SKM-1 treated with dmso at 0.1 percent for 144 hours (cell line): ENCODE results near the gene AKR1B15.
A peak's percentile ranks its signal among the peaks of the same experiment; 100 is the strongest.
"Not testable (repeated sequence)": the region's sequence is repeated elsewhere in the genome, so short reads cannot be mapped to it uniquely, and the experiment has no call there.

ENCODE experiments used
- DNase-seq: peaks from one replicate; lab custom pipeline; 2025; ENCODE audit not compliant: unreplicated experiment; lab: John Stamatoyannopoulos, UW

The AKR1B15 gene

DNA sequence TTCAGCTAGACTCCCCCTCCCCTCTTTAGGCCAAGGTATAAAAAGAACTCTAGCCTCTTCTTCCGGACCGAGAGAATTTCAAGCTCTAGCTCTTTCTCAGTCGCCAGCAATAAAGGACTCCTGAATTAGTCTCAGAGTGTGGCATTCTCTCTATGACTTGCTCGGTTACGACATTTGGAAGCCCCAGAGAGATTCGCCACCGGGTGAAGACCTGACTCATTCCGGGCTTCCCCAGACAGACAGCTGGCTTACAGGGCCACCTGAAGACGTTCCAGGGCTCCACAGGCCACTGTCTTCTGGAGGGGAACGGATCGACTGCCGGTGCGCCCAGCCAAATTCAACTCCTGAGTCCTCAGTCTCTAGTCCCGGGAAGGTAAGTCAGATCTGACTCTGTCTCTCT, at the start of gene AKR1B15:
TSS of gene AKR1B15 (plus strand) at position 234 of the 400 bp plus-strand sequence. CDS start 15,510 bp downstream, outside the sequence.
- no peak for DNase-seq

DNA sequence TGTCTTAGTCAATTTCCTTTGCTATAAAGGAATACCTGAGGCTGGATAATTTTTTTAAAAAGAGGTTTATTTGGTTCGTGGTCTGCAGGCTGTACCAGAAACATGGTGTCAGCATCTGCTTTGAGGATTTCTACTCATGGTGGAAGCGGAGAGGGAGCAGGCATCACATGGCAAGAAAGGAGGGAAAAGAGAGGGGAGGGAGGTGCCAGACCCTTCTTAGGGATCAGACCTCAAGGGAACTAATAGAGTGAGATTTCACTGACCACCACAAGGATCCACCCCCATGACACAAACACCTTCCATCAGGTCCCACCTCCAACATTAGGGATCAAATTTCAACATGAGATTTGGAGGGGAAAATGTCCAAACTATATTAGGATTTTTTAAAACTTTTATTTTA, 48.5 kb upstream of the AKR1B15 start:
- DNase-seq = no peak

DNA sequence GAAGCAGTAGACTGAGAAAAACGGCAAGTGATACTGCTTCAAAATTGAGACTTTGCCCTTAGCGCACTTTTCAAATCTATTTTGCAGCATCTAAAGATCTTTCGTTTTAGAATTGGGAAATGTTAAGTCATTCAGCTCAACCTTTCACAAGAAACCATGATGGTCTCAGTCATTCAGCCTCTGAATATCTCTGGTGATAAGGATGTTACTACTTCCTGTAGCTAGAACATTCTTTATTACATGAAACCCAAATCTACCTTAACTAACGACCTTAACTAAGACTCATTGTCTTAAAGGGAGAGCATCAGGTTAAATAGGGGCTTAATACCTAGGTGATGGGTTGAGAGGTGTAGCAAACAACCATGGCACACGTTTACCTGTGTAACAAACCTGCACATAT, 47.9 kb upstream of the AKR1B15 start:
- DNase-seq = no peak

DNA sequence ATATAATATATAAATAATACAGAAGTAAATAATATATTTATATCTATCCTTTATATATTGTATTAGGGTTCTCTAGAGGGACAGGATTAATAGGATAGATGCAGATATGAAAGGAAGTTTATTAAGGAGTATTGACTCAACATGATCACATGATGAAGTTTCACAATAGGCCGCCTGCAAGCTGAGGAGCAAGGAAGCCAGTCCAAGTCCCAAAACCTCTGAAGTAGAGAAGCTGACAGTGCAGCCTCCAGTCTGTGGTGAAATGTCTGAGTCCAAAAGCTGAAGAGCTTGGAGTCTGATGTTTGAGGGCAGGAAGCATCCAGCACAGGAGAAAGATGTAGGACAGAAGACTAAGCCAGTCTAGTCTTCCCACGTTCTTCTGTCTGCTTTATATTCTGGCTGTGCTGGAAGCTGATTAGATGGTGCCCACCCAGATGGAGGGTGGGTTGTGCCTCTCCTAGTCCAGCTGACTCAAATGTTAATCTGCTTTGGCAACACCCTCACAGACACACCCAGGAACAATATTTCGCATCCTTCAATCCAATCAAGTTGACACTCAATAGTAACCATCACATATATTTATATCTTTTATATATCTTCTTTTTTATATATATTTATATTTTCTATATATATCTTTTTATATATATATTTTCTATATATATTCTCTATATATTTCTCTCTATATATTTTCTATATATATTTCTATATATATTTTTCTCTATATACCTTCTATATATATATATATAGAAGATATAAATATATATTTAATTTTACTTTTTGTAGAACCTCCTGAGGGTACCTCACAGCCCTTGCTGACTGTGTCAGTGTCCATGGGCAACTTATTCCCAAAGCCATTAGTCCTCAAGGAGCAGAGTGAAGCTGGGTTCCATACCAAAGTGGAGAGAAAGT, 46.2 kb upstream of the AKR1B15 start:
- DNase-seq = peak; percentile 33

DNA sequence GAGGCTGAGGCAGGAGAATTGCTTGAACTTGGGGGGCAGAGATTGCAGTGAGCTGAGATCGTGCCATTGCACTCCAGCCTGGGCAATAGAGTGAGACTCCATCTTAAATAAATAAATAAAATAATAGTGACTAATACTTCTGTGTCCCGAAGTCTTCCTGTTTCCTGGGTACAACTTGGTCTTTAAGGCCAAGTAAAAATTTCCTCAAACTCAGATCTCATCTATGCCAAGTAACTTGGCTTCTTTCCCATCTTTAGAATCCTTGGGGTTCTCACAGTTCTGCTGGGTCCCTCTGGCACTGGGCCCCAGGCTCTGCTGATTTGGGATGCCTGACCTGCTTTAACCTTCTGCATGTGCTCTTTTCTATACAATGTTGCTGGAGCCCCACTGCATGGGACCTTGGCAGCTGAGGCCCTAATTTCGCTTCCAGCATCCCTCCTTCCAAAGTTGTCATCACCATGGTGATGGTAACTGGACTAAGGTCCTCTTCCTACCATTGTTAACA, 44.2 kb upstream of the AKR1B15 start:
- DNase-seq = no peak

DNA sequence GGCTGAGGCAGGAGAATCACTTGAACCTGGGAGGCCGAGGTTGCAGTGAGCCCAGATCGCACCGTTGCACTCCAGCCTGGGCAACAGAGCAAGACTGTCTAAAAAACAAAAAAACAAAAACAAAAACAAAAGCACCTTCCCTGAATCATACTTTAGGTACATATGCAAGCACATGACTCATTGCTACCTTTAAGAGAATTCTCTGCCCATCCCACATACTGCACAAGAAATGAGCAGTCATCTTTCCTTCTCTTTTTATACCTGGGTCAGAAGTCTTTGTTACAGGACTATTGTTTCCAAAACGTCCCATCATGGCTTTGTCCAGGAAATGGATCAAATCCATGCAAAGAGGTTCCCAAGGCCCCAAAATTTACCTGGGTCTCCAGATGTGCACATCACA, 43.1 kb upstream of the AKR1B15 start:
- DNase-seq = no peak

DNA sequence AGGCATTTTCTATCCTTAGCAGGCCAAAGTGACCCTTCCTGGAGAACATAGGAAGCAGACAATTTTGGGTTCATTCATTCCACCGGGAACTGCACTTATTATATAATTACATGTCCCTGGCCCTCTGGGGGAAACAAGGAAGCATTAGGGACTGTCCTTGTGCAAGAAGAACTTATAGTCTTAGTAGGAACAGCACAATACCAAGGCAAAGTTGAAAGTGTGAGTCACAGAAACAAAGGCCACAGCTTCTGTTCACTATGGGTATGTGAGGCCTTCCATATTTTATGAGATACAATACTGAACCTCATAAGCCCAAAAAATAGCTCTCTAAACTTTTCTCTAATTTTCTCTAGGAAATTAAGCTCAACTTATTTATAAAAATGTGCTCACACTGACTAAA, 39.9 kb upstream of the AKR1B15 start:
- no peak for DNase-seq

DNA sequence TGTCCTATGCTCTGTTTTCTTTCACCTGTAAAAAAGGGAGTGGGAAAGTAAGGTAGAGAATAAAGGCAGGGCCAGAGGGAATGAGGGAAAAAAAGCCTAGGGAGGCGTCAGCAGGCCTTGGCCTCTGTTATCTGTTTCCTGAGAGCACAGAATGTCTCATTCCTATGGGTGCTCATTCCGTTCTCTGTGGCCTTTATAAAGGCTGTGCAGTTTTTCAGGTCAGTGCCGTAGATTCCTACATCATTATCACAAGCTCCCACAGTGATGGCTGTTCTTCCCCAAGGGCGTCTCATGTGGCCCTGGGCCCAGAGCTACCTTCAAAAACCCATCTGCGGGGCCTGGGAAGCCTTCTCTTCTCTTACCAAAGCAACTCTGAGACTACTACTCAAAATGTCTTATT, 38.3 kb upstream of the AKR1B15 start:
- no peak for DNase-seq

DNA sequence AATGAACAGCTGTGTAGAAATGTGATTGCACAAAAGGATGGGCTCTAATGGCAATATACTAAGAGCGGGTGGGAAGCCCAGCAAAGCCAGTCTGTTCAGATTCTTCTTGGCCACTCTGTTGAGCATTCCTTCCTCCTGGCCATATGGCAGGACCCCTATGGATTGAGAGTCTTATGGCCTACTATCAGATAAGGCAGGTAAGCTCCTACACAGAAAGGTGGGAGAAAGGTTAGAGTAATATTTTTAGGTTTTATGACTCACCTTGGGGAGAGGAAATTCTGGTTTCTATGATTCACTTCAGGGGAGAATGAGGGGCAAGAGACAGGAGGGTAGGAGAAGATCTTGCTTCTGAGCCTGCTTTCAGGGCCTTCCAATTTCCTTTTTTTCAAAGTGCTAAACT, 36.6 kb upstream of the AKR1B15 start:
- no peak for DNase-seq

DNA sequence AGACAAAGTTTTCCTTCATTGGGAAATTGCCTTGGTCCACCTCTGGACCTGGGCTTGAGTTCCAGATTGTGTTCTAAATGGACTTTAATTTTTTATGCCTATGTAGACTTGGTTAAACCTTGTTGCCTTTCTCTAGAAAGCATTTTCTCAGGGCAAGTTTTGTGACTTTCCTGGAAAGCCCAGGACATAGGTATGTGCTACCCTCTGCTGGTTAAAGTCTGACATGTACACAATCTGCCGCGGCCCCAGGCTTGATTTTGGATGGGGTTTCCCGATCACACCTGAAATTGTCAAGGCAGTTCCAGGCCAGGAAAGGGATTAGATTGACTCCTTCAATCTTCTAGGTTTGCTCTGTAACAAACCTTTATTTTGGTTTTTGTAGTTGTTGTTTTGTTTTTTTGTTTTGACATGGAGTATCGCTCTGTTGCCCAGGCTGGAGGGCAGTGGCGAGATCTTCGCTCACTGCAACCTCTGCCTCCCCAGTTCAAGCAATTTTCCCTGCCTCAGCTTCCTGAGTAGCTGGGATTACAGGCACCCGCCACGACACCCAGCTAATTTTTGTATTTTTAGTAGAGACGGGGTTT, 35.6 kb upstream of the AKR1B15 start:
- DNase-seq = peak; percentile 15

DNA sequence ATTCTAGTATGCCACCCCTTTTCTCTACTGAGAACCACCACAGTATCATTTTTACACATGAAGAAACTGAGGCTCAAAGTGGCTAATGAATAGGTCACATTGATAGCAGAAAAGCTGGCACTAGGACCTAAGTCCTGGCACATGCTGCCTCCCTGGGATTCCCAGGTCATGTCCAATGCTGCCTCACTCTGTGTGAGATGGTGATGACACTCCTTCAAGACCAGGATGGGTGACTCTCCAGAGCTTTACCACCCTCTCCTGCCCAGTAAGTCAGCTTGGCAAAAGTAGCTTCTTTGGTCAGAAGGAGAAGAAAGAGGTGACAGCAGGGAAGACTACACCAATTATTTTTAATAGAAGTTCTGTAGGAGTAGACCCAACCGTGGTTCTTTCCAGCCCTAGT, 34.8 kb upstream of the AKR1B15 start:
- no peak for DNase-seq

DNA sequence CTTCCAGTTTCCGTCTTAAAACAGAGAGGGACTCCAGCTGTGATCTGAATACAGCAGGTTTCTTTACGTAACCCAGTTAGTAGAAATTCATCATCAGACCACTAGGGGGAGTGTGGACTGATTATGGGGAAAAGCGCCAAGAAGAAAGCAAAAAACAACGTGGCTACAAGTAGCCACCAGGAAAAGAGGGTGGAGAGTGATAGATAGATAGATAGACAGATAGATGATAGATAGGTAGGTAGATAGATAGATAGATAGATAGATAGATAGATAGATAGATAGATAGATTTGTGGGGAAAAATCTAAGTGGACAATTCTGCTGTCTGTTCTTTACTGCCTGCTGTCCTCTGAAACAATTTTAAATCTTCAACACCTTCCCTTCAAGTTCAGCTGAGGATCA, 34.2 kb upstream of the AKR1B15 start:
- DNase-seq = peak; percentile 52

DNA sequence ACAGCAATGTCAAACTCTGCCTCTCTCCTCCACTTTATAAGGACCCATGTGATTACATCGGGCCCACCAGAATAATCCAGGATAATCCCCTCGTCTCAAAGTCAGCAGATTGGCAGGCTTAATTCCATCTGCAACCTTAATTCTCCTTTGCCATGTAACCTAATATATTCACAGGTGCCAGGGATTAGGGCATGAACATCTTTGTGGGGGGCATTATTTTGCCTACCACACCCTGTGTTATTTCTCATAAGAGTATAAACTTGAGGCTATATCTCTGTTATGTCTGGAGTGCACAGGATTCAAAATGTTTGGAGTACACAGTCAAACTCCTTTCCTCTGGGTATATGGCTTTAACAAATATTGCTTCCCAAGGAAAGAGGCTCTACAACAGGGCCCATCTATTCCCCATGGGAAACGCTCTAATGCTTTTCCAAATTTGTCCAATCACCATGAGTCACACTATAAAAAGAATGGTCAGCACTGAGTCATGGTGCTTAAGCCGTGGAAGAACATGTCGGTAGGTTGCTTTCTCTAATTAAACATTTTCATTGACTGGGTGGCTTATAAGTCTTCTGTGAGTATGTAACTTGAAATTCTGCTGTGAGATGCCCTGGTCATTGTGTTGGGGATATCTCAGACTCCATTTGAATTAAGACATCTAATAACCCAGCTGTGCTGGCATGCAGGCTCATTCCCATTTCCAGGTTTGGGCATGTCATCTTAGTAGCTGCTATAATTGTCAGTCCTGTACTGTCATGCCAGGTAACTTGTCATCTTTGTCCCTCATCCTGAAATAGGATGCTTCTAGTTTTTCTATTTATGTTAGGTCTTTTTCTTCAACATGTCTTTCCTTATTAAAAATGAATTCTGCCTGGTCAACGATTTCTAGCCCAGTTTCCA, 33.1 kb upstream of the AKR1B15 start:
- no peak for DNase-seq

DNA sequence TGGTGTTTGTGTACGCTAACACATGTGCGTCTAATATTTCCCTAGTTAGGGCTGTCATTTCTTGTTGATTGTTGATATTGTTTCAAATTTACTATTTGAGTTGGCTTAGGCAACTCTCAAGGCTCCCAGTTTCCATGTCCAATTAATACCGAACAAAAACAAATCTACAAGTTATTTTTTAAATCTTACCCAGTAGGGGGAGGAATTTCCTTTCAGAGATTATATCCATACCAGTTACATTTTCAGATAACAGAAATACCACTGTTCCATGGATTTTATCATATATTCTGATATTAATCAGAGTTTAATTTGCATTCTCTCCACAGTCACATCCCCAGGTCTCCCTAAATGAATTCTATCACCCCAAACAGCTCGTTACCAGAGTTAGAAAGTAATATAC, 28.8 kb upstream of the AKR1B15 start:
- DNase-seq = no peak

DNA sequence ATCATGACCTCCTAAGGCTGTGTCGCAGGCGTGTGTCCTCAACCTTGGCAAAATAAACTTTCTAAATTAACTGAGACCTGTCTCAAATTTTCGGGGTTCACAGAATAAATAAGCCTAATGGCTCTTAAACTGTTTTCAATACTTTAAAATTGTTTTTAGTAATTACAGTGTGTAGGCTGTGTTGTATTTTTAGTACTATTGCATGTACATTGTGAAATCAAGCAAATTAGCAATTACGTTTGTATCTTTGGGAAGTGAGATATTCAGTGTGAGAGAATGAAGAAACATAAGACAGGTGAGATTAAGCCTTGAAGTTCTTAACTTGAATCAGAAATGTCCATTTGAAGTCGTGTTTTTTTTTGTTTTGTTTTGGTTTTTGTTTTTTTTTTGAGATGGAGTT, 26.3 kb upstream of the AKR1B15 start:
- DNase-seq = no peak

DNA sequence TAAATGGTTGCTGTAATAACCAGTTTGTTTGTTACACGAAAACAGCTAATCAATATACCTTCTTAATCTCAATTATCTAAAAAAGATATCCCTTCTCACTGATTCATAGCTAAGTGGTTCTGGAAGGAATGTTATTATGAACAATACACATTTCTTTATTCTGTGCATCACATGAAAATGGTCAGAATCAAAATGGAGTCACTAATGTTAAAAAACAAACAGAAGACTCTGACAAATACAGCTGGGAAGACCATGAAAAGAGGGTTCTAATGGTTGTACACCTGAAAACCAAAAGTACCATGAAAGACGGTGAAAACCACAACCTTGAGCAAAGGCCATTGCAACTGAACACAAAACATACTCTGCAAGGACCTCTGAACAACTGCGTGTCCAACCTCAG, 23.5 kb upstream of the AKR1B15 start:
- not testable (repeated sequence) for DNase-seq

DNA sequence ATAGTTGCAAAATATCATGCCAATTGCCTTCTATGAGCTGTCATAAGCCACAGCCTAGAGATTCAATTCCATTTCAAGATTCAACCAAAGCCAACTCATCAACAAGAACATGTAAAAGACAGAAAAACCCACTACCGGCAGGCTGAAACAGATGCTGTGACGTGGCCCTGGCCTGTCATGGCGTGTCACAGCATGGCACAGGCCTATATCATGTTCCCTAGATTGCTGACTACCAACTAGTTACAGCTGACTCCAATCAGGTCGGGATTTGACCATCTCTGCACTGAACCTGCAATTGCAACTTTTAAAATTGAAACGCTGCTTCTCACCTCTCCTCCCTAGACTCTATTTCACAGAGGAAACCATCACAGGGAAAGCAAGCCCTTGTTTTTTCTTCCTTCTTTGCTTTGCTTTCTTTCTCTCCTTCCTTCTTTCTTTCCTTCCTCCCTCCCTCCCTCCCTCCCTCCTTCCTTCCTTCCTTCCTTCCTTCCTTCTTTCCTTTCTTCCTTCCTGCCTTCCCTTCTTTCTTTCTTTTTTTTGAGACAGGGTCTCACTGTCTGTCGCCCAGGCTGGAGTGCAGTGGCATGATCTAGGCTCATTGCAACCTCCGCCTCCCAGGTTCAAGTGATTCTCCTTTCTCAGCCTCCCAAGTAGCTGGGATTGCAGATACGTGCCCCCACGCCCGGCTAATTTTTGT, 22.2 kb upstream of the AKR1B15 start:
- not testable (repeated sequence) for DNase-seq

DNA sequence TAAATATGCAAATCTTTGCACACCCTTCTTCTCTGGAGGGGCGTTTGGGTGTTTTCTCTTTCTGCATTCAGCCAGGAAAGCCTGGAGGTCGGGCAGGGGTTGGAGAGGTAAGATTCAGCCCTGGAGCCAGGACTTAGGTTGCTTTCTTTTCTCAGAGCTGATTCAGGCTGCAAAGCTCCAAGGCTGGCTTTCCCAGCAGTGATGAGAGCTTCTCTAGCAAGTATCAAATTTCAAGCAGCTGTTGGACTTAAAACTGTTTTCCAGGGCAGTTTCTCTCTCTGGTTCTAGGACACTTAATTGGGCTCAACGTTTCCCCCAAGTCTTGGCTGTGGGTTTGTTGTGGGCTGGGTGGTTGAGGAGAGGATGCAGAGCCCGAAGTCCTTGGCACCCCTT, 20.9 kb upstream of the AKR1B15 start:
- DNase-seq = no peak

DNA sequence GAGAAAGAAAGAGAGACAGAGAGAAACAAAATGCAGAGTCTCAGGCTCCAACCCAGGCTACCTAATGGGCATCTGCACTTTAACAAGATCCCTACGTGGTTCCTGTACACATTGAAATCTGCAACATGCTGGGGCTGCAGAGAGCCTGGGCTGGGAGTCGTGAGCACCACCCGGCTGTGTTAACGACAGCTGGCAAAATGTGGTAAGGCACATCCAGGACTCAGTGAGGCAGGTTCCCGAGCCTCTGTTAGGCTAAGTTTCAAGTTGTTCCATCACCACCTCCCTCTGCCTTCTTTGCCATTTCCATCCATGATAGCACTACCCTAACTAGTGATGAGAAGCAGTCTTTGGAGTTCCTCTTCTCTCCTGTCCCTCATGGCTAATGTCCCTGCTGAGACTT, 20.2 kb upstream of the AKR1B15 start:
- DNase-seq = no peak

DNA sequence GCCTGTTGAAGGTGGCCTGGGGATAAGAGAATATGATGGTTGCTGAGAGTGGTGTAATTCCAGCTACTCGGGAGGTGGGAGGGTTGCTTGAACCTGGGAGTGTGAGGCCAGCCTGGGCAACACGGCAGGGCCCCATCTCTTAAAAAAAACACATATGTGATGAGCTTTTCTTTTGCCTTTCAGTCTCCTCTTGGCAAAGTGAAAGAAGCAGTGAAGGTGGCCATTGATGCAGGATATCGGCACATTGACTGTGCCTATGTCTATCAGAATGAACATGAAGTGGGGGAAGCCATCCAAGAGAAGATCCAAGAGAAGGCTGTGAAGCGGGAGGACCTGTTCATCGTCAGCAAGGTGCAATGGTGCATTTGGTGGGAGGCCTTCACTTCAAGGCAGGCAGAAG, 18.4 kb upstream of the AKR1B15 start:
- DNase-seq = no peak
